Skin of body (tissue), 2 donors: ENCODE measurements around the gene LIMK2. TPM values are rescaled to one million over a fixed set of nuclear protein-coding genes. Genes with fewer than 3 reads are reported as not detected.
A peak's percentile ranks its signal among the peaks of the same experiment; 100 is the strongest.
"Not testable (repeated sequence)": the region's sequence is repeated elsewhere in the genome, so short reads cannot be mapped to it uniquely, and the experiment has no call there.

Experiments
- DNase-seq: peaks from one replicate; lab custom pipeline; 2025; lab: John Stamatoyannopoulos, UW
- total RNA-seq: library from RNA; depleted of rRNA; stranded (reverse); fragments of >200 nt; gene quantifications from one replicate; pipeline ENCODE4 v1.2.3, GENCODE V29; 2014

LIMK2 gene
- total RNA-seq, 1 donor from 2014 or later = 72.7 TPM

DNA sequence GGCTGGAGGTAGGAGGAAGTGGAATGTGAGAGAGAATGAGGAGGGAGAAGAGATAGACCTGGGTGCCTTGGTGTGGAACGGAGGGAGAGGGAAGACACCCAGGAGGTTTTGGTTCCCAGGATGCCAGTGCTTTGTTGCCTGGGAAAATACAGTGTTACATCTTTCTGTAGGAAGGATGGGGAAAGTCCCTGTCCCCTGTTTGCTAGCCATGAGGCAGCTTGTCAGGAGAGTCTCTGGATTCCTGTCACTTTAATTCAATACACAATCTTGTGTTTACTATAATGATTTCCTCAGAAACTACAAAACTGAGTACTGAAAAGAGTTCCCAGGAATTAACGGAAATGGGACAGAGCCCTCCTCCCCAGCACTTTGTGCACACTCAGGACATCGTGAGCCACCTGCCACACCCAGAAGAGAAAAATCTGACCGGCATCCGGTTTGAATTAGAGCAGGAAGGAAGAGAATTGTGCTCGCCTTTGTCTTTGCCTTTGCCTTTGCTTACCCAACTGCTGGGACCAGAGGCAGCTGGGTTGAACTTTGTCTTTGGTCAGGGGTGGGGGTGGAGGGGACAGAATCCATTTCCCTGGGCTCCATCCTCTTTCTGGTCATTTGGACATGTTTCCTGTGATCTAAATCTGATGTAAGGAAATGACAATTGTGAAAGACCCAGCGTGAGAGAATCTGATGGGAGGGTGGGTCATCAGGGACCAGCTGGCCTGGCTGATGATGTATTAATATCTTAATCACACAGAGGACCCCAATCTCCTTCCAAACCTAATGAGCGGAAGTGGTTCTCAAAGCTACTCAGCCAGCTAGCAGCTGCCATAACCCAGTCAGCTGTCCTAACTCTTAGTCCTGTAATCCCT is 1.3 kb upstream of the LIMK2 start:
- DNase-seq = peak; percentile 35

DNA sequence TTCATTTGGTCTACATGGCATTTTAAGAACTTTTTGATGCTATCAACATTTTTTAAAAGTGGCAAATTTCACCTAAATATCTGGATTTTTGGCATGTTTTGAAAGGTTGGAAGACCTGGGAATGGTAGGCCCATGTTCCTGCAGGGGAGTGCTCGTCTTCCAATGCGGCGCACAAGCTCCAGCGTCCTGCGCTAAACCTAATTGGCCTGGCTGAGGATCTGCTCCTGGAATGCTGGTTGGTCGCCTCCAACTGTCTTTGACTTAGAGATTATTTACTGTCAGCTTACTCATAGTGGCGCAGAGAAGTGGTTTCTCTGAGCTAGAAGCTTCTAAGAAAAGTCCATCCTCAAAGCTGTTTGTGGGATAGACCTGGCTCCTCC is 626 bp upstream of the LIMK2 start:
- no peak for DNase-seq

- DNase-seq = no peak
Observed at GRCh38 chr22:31212783-31213629, 908 bp downstream of the LIMK2 start.

DNA sequence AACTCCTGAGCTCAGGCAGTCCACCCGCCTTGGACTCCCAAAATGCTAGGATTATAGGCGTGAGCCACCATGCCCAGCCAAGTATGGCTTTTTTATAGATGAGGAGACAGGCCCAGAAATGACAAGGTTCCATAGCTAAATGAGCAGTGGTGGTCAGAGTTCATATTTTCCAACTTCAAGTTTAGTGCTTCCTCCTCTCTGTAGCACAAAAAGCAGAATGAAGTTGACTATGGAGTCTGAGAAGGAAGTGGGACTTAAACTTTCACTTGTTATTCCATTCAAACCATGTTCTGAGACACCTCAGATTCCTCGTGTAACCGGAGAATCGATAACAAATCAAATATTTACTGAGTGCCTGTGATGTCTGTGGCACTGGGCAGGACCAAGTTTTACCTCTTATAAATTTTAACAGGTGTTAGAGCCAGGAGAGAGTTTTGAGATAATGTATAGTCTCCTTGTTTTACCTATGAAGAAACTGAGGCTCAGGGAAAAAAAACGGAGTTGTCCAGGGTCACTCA is 3.0 kb downstream of the LIMK2 start:
- no peak for DNase-seq

- no peak for DNase-seq
Observed at GRCh38 chr22:31218565-31219262, 6.6 kb downstream of the LIMK2 start.

DNA sequence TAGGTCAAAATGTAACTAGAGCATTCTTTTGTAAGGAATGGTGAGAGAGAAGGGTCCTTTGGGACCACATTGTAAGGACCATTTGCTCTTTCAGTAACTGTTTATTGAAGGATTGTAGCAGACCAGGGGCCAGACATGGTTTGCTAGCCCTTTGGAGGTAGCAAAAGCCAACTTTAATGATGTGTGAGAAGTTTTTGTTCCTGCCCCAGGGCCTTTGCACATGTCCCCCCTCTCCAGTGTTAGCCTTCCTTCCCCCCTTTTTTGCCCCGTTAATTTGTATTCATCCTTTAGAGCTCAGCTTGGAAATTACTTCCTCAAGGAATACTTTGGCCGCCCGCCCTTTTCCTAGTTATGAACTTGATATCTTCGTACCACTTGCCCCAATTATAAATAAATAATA is 9.0 kb downstream of the LIMK2 start:
- no peak for DNase-seq

DNA sequence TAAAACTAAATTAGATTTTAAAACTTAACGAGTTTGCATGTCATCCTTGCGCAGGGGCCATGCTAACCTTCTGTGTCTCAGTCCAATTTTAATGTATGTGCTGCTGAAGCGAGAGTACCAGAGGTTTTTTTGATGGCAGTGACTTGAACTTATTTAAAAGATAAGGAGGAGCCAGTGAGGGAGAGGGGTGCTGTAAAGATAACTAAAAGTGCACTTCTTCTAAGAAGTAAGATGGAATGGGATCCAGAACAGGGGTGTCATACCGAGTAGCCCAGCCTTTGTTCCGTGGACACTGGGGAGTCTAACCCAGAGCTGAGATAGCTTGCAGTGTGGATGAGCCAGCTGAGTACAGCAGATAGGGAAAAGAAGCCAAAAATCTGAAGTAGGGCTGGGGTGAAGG is 10.6 kb downstream of the LIMK2 start:
- DNase-seq = no peak

GRCh38 chr22:31223786-31224191 is 11.7 kb downstream of the LIMK2 start:
- no peak for DNase-seq

- DNase-seq = not testable (repeated sequence)
Observed at GRCh38 chr22:31224691-31225090, 12.6 kb downstream of the LIMK2 start.

DNA sequence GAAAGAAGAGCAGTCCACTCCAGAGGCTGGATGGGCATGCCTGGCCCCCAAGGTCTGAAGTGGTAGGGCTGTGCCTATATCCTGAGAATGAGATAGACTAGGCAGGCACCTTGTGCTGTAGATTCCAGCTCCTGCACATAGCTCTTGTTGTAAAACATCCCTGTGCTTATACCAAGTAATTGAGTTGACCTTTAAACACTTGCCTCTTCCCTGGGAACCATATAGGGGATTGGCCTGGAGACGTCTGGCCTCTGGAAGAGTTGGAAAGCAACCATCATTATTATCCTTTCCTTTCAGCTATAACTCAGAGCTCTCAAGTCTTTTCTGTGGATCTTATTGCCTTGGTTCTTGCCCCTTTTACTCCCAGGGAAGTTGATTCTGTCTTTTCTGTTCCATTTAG is 15.1 kb downstream of the LIMK2 start:
- DNase-seq = no peak

GRCh38 chr22:31229402-31230079 is 17.4 kb downstream of the LIMK2 start:
- peak; percentile 28 for DNase-seq

- DNase-seq = no peak
Observed at GRCh38 chr22:31230155-31230870, 18.2 kb downstream of the LIMK2 start.

DNA sequence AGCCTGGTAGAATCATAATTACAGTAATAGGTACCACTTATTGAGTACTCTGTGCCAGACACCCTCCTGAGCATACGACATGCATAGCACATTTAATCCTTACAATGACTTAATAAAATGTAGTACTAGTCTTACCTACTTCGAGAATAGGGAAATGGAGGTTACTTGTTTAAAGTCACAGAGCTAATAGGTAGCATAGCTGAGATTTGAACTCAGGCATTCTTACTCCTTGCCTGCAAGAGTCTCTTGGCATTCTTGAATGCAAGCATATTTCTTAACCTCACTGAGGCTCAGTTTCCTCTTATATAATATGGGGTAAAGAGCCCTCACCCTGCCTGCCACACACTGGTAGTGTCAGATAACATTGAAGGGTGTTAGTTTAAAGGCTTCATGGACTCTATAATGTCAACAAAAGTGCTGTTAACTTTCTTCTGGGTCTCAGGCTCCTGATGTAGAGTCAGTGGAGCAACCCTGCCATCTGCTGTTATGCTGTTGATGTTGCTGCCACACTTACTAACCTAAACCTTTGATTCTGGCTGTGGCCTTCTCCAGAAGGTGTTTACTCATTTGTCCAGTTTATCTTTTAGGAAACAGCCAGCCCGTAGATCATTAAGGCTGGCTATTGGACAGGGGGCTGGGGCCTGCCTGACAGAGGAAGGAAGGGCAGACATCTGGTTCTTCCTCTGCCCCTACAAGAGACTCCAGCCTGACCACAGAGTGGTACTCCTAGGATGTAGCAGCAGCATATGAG is 18.9 kb downstream of the LIMK2 start:
- peak; percentile 17 for DNase-seq

GRCh38 chr22:31233001-31233400 is 20.9 kb downstream of the LIMK2 start:
- DNase-seq = no peak

GRCh38 chr22:31235081-31235480 is 23.0 kb downstream of the LIMK2 start:
- no peak for DNase-seq

GRCh38 chr22:31236044-31236443 is 23.9 kb downstream of the LIMK2 start:
- not testable (repeated sequence) for DNase-seq

- no peak for DNase-seq
Observed at GRCh38 chr22:31238057-31238456, 26.0 kb downstream of the LIMK2 start.

DNA sequence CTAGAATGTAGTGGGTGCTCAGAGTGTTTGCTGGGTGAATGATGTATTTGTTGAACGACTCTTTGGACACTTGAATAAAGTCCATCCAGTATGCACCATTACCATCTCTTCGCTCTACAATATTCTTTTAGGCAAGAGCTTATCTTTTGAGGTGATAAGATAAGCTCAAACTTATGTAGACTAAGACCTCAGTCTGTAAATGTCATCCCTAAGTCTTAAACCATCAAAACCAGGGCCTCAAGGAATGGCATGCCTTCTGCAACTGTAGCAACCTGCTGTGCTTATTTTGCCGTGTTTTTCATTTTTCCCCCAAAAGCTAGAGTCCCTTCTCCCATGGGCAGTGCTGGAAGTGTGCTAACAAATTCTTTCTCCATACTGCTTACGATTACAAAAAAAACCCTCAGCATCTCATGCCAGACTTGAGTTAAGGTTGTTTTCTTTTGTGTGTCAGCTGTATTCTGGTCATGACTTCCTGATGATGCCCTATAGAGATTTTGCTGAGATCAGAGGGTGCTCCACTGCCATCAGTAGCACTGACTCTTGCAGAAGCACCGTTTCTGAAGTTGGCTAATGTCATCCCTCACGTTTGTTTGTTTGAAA is 27.8 kb downstream of the LIMK2 start:
- no peak for DNase-seq

- DNase-seq = no peak
Observed at GRCh38 chr22:31241200-31241599, 29.1 kb downstream of the LIMK2 start.
